HG03095 (cell line): ENCODE measurements around the gene IFT88.
A peak's percentile ranks its signal among the peaks of the same experiment; 100 is the strongest.

ENCODE experiments used
- ATAC-seq: cut with Tn5 transposase; IDR thresholded peaks from one replicate; pipeline ENCODE4 v1.9.1; 2021; ENCODE audit warnings: moderate library complexity; ENCODE audit not compliant: unreplicated experiment

Gene IFT88

GRCh38 chr13:20561741-20562140 is 5.2 kb upstream of the IFT88 start:
- ATAC-seq, result no peak

- no peak for ATAC-seq
Observed at GRCh38 chr13:20565115-20565736, 1.7 kb upstream of the IFT88 start.

DNA sequence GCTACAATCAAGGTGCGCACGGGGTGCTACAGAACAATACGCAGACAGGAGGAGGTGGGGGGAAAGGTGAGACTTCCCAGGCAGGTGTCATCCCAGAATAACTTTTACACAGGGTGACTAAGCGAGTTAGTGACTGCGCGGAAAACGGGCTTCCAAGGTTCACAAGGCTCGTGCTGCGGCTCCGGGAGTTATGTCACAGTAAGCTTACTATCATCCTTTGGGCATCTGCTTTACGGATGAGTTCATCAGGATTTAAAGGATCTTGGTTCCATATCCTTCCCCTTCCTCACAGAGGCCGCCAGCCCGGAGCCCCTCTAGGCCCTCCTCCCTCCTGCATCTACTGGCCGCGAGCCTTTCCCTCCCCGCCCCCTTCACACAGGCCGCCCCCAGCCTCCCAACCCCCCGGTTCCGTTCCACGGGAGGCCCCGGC is 474 bp upstream of the IFT88 start:
- peak; percentile 28 for ATAC-seq

DNA sequence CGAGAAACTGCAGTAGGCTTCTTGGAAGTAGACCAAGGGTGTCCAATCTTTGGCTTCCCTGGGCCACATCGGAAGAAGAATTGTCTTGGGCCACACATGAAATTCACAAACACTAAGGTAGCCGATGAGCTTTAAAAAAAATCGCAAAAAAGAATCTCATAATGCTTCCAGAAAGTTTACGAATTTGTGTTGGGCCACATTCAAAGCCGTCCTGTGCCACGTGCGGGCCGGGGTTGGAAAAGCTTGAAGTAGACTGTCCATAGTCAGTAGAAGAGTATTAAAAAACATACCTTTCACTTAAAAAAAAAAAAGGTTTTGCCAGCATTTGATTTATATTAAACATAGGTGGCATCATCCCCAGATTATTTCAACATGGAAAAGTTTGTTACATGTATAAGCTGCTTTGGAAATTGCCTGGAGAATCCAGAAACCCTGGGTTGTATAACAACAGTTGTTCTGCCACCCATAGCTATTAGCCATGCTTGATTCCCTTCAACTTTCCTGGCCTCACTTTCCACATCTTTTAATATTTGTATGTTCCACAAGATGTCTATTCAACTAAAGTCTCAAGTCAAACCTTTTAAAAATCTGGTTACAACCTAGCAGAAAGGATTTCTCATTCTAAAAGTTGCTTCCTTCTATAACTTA is 1.0 kb downstream of the IFT88 start:
- no peak for ATAC-seq

DNA sequence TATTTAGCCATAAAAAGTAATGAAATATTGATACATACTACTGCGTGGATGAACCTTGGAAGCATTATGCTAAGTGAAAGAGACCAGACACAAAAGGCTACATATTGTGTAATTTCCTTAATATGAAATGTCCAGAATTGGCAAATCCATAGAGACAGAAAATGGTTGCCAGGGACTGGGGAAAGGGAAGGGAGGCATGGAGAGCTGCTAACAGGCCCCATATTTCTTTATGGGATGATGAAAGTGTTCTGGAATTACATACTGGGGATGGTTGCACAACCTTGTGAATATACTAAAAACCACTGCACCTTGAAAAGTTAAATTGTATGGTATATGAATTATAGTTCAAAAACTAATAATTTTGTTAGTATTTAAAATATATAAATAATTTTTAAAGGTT is 3.6 kb downstream of the IFT88 start:
- ATAC-seq, result no peak

DNA sequence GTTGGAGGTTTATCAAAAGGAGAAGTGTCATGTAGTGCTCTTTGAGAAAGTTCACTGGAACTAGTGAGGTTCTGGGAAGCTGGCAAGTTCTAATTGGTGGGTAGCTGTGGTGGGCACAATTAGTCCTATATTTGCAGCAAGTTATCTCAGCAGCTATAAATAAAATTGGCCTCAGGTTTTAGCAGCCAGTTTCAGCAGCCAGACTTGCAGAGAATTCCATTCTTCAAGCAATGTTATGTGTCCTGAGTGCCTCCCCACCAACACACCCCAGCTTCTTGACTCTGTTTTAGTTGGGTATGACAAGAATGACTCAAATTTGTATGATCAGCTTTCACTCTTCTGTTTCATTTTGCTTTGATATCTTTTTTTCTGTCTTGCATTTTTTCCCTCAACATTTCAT is 4.7 kb downstream of the IFT88 start:
- no peak for ATAC-seq

DNA sequence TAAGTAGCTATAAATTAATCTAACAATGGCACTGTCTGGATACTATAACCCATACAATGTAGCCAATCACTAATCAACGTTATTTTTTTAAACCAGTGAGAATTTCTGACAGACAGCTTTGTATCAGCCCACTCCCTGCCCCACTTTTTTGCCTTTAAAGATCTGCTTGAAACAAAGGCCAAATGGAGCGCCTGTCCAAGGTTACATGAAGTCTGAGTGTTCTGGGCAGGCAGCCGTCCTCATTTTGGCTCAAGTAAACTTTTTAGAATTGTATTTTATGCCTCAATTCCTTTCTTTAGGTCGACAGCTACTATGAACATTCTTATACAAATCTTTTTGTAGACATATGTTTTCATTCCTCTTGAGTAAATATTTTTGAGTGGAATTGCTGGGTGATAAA is 6.2 kb downstream of the IFT88 start:
- ATAC-seq, result no peak

- ATAC-seq, result no peak
Observed at GRCh38 chr13:20573636-20574035, 6.7 kb downstream of the IFT88 start.

GRCh38 chr13:20579191-20579590 is 12.2 kb downstream of the IFT88 start:
- no peak for ATAC-seq

GRCh38 chr13:20580257-20580656 is 13.3 kb downstream of the IFT88 start:
- no peak for ATAC-seq

DNA sequence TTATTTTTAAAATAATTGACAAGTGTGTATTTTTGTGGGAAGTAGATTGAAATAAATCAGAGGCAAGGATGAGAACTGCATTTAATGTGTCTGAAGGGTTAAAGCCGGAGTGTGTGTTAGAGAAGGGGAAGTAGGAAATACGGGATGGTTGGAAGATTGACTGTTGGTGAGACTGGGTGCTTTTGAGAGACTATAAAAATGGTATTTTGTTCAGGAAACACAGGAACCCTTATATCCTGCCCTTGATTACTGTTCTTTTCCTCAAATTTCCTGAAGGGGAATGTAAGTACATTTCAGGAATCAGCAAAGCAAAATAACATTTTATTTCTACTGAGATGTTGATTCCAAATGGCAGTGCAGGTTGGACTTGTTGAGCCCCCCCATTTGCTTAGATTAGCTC is 15.1 kb downstream of the IFT88 start:
- no peak for ATAC-seq

GRCh38 chr13:20583803-20584293 is 16.9 kb downstream of the IFT88 start:
- ATAC-seq, result no peak

GRCh38 chr13:20585371-20585770 is 18.4 kb downstream of the IFT88 start:
- no peak for ATAC-seq

- ATAC-seq, result no peak
Observed at GRCh38 chr13:20588529-20589110, 21.7 kb downstream of the IFT88 start.

- no peak for ATAC-seq
Observed at GRCh38 chr13:20590561-20590960, 23.6 kb downstream of the IFT88 start.

DNA sequence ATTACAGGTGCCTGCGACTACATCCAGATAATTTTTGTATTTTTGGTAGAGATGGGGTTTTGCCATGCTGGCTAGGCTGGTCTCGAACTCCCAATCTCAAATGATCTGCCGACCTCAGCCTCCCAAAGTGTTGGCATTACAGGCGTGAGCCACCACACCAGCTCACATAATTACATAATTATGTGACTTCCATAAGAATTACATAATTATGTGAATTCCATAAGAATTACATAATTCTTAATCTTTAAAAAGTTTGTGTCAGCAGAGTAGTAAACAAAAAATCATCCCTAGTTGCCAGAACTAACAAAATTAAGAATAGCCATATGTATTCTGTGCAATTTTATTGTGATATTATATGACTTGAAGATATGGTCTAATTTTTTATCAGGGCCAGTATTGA is 25.6 kb downstream of the IFT88 start:
- ATAC-seq, result no peak

DNA sequence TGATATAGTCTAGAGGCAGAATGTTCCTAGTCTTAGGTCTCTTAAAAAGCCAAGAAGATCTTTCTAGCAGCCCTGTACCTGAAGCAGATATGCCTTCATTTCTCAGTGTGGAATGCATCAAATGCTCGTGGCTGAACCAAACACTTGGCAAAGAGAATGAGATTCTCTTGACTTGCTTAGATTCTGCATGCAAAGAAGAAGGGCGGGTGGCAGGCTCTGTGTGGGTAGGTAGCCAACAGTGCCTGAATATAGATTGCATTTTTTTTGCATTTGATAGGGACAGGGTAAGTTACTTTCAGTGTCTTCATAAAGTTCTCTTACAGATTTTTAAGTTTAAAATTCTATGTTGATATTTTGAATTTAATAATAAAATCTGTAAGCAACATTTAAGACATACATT is 27.3 kb downstream of the IFT88 start:
- no peak for ATAC-seq

GRCh38 chr13:20607015-20607414 is 40.1 kb downstream of the IFT88 start:
- no peak for ATAC-seq

- ATAC-seq, result no peak
Observed at GRCh38 chr13:20608438-20609020, 41.6 kb downstream of the IFT88 start.

DNA sequence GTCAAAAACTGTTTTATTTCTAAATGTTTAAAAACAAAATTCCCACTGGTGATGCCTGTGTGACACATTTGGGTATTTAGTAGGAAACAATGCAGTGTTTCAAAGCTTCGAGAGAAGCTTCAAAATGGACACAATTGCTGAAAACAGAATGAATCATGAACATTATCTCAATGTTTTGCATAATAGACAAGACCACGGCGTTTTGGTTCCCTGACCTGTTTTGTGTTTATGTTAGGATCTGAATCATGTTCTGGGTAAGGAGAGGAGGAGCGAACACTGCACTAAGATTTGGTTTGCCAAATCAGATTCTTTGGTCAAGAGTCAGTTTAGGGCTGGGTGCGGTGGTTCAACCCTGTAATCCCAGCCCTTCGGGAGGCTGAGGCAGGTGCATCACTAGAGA is 42.2 kb downstream of the IFT88 start:
- ATAC-seq, result no peak

DNA sequence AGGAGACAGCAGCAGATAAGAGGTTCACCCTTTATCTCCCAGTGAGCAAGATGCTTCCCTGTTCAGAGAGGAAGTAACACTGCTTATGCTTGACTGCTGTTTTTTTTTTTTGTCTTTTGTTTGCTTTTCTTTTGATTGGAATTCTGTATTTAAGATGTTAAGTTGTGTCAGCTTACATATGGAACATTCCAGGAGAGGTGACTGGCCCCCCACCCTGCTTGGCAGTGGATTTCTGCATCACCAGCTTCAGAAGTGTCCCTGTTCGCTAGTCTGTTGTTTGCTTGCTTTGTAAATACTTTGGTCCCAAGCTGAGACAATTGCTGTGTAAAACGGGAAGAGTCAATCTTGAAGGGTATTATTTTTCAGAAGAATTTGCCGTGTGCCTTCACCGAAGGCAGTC is 43.0 kb downstream of the IFT88 start:
- no peak for ATAC-seq
